Measurements from ENCODE around the gene MIA.
A peak's percentile ranks its signal among the peaks of the same experiment; 100 is the strongest.

MIA gene

DNA sequence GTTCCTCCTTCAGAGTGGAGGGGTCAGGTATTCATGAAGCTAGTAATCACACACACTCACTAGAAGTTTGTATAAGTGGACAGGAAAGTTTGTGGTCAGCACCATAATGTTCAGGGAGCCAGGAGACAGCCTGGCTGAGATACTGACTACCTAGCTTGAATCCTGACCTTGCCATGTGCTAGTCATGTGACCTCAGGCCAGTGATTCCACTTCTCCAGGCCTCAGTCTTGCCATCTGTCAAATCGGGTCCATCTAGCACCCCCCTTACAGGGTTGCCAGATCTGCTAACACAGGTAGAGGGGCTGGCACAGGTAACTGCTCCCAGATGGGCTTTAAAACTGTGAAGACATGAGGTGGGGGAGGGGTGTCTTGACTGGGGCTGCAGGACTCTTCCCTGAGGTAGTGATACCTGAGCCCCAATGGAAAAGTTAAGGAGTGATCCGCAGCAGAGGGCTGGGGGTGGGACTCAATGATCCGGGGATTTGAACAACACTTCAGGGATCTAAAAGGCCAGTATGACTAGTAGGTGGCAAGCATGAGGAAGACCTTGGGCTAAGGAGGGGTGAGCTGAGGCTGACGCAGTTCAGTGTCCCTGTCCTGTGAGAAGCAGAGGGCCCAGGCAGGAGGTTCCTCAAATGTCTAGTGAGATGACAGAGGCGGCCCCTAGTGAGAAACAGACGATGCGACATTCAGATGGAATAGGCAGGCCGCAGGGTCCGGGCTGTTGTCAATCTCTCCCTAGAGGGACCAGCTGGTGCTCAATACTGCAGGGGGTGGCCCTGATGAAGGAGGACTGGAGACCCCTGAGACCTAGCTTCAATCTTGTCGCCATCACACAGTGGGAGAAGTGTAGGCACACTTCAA lies 33.6 kb upstream of the MIA start:
- Histone ChIP-seq H3K4me3 (replicated peaks; ENCODE audit: low read depth, low read length) (no peak overlapping the region), H3K36me3 (ENCODE audit: control insufficient read depth, insufficient read depth, low read length) (peaks cover 15% of the 10 kb centered on the region), H3K27me3 (replicated peaks; ENCODE audit: control insufficient read depth, insufficient read depth, low read length) (no peaks in the 10 kb centered on the region)
- no peak for DNase-seq (ENCODE audit: extremely low read depth, insufficient read length)
- TF ChIP-seq, protein P1, sequence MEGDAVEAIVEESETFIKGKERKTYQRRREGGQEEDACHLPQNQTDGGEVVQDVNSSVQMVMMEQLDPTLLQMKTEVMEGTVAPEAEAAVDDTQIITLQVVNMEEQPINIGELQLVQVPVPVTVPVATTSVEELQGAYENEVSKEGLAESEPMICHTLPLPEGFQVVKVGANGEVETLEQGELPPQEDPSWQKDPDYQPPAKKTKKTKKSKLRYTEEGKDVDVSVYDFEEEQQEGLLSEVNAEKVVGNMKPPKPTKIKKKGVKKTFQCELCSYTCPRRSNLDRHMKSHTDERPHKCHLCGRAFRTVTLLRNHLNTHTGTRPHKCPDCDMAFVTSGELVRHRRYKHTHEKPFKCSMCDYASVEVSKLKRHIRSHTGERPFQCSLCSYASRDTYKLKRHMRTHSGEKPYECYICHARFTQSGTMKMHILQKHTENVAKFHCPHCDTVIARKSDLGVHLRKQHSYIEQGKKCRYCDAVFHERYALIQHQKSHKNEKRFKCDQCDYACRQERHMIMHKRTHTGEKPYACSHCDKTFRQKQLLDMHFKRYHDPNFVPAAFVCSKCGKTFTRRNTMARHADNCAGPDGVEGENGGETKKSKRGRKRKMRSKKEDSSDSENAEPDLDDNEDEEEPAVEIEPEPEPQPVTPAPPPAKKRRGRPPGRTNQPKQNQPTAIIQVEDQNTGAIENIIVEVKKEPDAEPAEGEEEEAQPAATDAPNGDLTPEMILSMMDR (IDR thresholded peaks at IDR 0.05; ENCODE audit: insufficient read depth, low read length, poor library complexity, severe bottlenecking): no peak

DNA sequence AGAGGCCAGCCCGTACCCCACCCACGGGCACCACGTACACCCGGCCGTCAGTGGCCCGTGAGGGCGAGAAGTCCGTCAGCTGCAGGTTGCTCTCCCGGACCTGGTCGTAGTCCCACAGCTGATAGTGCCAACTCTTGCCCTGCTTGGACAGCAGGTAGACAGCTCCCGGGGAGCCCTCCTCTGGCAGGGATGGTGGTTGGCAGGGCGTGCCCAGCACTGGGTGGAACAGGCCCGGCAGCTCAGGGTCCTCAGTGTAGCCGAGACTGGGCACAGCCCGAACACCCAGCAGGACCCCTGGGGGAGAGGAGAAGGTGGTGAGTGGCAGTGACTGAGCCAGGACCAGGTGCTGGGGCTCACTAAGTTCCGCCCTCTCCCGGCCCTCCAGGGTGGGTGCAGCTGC lies 32.8 kb upstream of the MIA start:
- H3K36me3 ChIP-seq (ENCODE audit: control insufficient read depth, insufficient read depth, low read length): peaks cover 9% of the 10 kb centered on the region
- TF ChIP-seq, protein P1 (IDR thresholded peaks at IDR 0.05; ENCODE audit: insufficient read depth, low read length, poor library complexity, severe bottlenecking): no peak
- no peak overlapping the region for H3K4me3 ChIP-seq (replicated peaks; ENCODE audit: low read depth, low read length)
- H3K27me3 ChIP-seq (replicated peaks; ENCODE audit: control insufficient read depth, insufficient read depth, low read length): no peaks in the 10 kb centered on the region
- DNase-seq (ENCODE audit: extremely low read depth, insufficient read length): no peak

DNA sequence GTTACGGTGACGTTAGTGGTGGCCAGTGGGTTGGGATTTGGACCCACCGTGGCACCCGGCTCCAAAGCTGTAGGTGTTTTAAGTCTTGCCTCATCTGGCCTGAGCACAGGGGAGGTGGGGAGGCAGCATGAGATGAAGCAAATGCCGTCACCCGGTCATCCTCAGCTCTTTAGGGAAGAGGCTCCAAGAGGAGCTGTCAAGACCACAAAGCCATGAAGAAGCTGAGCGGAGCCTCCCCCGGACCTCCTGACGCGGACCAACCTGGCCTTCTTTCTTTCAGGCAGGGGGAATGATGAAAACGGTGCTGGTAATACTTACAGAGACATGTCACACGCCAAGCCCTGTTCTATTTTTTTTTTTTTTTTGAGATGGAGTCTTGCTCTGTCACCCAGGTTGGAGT lies 32.4 kb upstream of the MIA start:
- TF ChIP-seq, protein P1 (IDR thresholded peaks at IDR 0.05; ENCODE audit: insufficient read depth, low read length, poor library complexity, severe bottlenecking): no peak
- Histone ChIP-seq H3K27me3 (replicated peaks; ENCODE audit: control insufficient read depth, insufficient read depth, low read length) (no peaks in the 10 kb centered on the region), H3K4me3 (replicated peaks; ENCODE audit: low read depth, low read length) (no peak overlapping the region), H3K36me3 (ENCODE audit: control insufficient read depth, insufficient read depth, low read length) (peaks cover 8% of the 10 kb centered on the region)
- DNase-seq (ENCODE audit: extremely low read depth, insufficient read length): no peak

DNA sequence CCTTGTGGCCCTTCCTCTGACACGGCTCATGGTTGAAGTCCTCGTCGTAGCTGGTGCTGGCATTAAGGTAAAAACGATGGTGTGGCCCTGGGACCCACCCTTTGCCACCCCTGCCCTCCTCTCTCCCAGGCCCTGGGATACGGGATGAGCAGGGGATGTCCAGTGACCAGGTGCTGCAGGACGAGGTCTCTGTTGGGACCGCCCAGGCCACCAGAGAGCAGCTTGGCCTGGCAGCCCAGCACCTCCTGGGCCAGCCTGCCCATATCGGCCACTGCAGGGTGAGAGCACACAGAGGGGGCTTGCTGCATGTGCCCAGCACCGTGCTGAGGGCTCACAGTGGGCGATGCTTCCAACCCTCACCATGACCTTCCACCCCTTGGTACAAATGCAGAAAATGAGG lies 31.4 kb upstream of the MIA start:
- no peaks in the 10 kb centered on the region for H3K27me3 ChIP-seq (replicated peaks; ENCODE audit: control insufficient read depth, insufficient read depth, low read length)
- TF ChIP-seq, protein P1 (IDR thresholded peaks at IDR 0.05; ENCODE audit: insufficient read depth, low read length, poor library complexity, severe bottlenecking): no peak
- DNase-seq (ENCODE audit: extremely low read depth, insufficient read length): no peak
- H3K4me3 ChIP-seq (replicated peaks; ENCODE audit: low read depth, low read length): no peak overlapping the region
- peaks cover 8% of the 10 kb centered on the region for H3K36me3 ChIP-seq (ENCODE audit: control insufficient read depth, insufficient read depth, low read length)

DNA sequence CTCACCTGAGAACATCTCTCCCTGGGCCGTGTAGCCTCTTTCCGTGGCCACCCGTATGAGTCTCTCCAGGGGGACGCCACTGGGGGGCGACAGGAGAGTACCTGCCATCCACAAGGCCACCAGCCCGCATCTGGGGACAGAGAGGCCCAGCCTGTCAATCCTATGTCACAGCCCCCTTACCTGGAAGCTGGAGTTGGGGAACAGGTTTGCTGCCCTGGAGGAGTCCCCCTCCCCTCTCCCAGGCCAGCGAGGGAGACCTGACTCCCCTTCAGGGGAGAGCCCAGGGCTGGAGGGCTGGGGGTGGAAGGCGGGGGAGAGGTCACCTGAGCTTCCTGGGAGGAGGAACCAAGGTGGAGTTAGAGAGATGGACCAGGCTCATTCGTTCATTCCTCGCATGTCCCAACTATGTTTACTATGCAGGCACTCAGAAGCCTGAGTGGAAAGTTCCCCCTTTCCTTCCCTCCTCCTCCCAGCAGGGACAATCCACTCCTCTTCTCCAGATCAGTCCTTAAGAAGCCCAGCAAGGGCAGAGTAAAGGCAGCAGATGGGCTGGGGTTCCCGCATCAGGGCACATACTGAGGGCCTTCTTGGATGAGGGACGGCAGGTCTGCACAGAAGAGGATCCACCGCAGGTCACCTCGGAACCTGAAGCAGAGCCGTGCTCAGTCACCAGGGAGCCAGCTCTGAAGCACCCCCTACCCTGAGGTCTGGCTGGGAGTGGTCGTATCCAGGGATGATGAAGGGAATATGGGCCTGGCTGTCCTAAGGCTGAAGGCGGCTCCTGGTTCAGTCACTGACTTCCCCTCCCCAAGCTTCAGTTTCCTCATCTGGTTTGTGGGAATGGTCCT lies 30.5 kb upstream of the MIA start:
- DNase-seq (ENCODE audit: extremely low read depth, insufficient read length): no peak
- H3K4me3 ChIP-seq (replicated peaks; ENCODE audit: low read depth, low read length): no peak overlapping the region
- H3K27me3 ChIP-seq (replicated peaks; ENCODE audit: control insufficient read depth, insufficient read depth, low read length): no peaks in the 10 kb centered on the region
- TF ChIP-seq, protein P1 (IDR thresholded peaks at IDR 0.05; ENCODE audit: insufficient read depth, low read length, poor library complexity, severe bottlenecking): peak; percentile 46
- peaks cover 6% of the 10 kb centered on the region; the same call in 1 of the 2 replicates for H3K36me3 ChIP-seq (ENCODE audit: control insufficient read depth, insufficient read depth, low read length)

Data from GM06990 (cell line).